Lung (tissue), 12 donors: ENCODE results near the gene KDM7A. TPM values are rescaled to one million over a fixed set of nuclear protein-coding genes. Genes with fewer than 3 reads are reported as not detected.

ENCODE experiments used
- ATAC-seq: fragments of 200-7000 bp; cut with Tn5 transposase; one replicate; pipeline ENCODE4 v1.9.1; 2020; ENCODE audit warnings: moderate number of reproducible peaks; ENCODE audit not compliant: insufficient read depth, low FRiP score
- DNase-seq, 3 donors: peaks; one replicate each; pipeline ENCODE4 v3.0.0-alpha.2; 2013 to 2017
- H3K27ac ChIP-seq, 2 donors: one replicate each; pipeline ENCODE4 v1.5.1; 2013; ENCODE audit warnings: mild to moderate bottlenecking in 2 of 2, moderate library complexity in 2 of 2, control low read depth in 1 of 2, inconsistent platforms in 1 of 2, low read depth in 1 of 2, low read length in 1 of 2
- H3K27me3 ChIP-seq, 3 donors: one replicate each; pipeline ENCODE4 v1.5.1; 2013; ENCODE audit warnings: low read length in 2 of 3; ENCODE audit not compliant: control insufficient read depth in 3 of 3, insufficient read depth in 3 of 3
- H3K36me3 ChIP-seq, 4 donors: one replicate each; pipeline ENCODE4 v1.5.1; 2013; ENCODE audit warnings: low read length in 4 of 4, mild to moderate bottlenecking in 1 of 4, moderate library complexity in 1 of 4; ENCODE audit not compliant: control insufficient read depth in 4 of 4, insufficient read depth in 4 of 4
- H3K4me1 ChIP-seq, 5 donors: one replicate each; pipeline ENCODE4 v1.5.1; 2013; ENCODE audit warnings: low read length in 5 of 5, mild to moderate bottlenecking in 2 of 5, moderate library complexity in 1 of 5; ENCODE audit not compliant: control insufficient read depth in 5 of 5, insufficient read depth in 5 of 5
- H3K4me3 ChIP-seq: one replicate; pipeline ENCODE4 v1.5.1; 2013; ENCODE audit warnings: mild to moderate bottlenecking, control low read depth, moderate library complexity
- H3K9ac ChIP-seq, 2 donors: one replicate each; pipeline ENCODE4 v1.5.1; 2013; ENCODE audit warnings: low read length in 2 of 2, control low read depth in 1 of 2; ENCODE audit not compliant: insufficient read depth in 1 of 2
- H3K9me3 ChIP-seq, 4 donors: one replicate each; pipeline ENCODE4 v1.5.1; 2013; ENCODE audit warnings: low read length in 3 of 4, mild to moderate bottlenecking in 1 of 4, moderate library complexity in 1 of 4; ENCODE audit not compliant: control insufficient read depth in 4 of 4, insufficient read depth in 3 of 4
- WGBS, 2 donors: extraction: QIAGEN DNeasy Blood & Tissue Kit; methylation state at CpG; one replicate each; pipeline ENCODE4 v1.1.7; 2013; 5-methylcytosine and 5-hydroxymethylcytosine counted together
- polyA plus RNA-seq, 2 donors: library from polyadenylated mRNA; stranded (reverse); fragments of 200-250 nt; gene quantifications; one replicate each; pipeline ENCODE4 v1.2.1, GENCODE V29; 2013
- total RNA-seq, 2 donors: library from RNA; depleted of rRNA in 1 of 2; stranded (reverse); fragments of >200 nt in 1 of 2; gene quantifications; one replicate each; pipeline ENCODE4 v1.2.1, GENCODE V29; 2014 to 2021
- TF ChIP-seq, protein P1 (sequence below): IDR thresholded peaks from 2 replicates; pipeline ENCODE4 v1.5.1; 2012; ENCODE audit warnings: mild to moderate bottlenecking; ENCODE audit errors: control extremely low read depth, extremely low read depth
- donor health status: control.
- donor health status: control.
- donor health status: Bipolar disorder and iron deficiency.
- donor health status: healthy.
- donor health status: DM: yes; HTN: yes; CAD: no.

KDM7A gene
- total and polyA plus RNA-seq, 4 donors, result 3.1 to 30.7 (median 11.6) TPM

DNA sequence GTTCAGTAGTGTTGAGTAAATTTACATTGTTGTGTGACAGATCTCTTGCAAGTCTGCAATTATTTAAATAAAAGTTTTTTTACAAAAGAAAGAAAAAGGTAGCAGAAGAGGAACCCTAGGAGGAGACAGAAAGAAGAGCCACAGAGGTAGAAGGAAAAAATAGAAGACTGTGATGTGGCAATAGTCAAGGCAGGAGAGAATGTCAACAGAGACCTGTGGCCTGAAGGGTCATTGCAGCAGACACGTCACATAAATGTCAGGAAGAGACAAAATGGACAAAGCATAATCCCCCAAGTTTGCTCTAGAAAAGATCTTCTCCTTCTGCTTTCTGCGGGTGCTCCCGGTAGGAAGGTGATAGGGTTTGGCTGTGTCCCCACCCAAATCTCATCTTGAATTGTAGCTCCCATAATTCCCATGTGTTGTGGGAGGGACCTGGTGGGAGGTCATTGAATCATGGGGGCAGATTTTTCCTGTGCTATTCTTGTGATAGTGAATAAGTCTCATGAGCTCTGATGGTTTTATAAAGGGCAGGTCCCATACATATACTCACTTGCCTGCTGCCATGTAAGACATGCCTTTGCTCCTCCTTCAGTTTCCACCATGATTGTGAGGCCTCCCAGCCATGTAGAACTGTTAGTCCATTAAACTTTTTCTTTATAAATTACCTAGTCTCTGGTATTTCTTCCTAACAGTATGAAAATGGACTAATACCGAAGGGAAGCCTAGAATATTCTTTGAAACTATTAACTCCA lies 41.1 kb upstream of the KDM7A start:
- Histone ChIP-seq H3K4me3 (no peak overlapping the region), H3K9me3 (no peaks in the 10 kb centered on the region), H3K27me3 (no peaks in the 10 kb centered on the region), H3K27ac (no peak overlapping the region), H3K9ac (no peak overlapping the region), H3K4me1 (peaks cover 0 to 7% (median 0%) of the 10 kb centered on the region in 5 donors), H3K36me3 (no peaks in the 10 kb centered on the region)
- ATAC-seq, result no peak
- TF ChIP-seq, protein P1, sequence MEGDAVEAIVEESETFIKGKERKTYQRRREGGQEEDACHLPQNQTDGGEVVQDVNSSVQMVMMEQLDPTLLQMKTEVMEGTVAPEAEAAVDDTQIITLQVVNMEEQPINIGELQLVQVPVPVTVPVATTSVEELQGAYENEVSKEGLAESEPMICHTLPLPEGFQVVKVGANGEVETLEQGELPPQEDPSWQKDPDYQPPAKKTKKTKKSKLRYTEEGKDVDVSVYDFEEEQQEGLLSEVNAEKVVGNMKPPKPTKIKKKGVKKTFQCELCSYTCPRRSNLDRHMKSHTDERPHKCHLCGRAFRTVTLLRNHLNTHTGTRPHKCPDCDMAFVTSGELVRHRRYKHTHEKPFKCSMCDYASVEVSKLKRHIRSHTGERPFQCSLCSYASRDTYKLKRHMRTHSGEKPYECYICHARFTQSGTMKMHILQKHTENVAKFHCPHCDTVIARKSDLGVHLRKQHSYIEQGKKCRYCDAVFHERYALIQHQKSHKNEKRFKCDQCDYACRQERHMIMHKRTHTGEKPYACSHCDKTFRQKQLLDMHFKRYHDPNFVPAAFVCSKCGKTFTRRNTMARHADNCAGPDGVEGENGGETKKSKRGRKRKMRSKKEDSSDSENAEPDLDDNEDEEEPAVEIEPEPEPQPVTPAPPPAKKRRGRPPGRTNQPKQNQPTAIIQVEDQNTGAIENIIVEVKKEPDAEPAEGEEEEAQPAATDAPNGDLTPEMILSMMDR, result no peak
- no peak for DNase-seq
- 88 to 93% methylated on average over 4 of the region's 4 CpGs for WGBS, 2 donors

DNA sequence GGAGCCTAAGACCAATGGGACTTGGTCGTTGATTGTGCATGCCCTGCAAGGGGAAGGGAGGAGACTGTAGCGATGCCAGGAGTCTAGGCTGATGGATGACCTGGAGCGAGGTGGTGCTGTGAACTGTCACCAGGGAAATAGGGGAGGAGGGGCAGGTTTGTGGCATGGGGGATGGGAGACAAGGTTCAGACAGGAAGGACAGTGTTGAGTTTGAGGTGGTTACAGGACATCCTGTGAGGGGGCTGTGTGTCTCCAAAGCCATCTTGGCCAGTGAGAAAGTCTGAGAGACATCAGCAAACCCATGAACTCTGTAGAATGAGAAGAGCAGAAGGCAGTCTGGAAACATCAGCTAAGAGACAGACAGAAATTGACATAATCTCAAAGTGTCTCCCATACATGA lies 38.5 kb upstream of the KDM7A start:
- ATAC-seq, result no peak
- Histone ChIP-seq H3K4me1 (peaks cover 0 to 7% (median 0%) of the 10 kb centered on the region in 5 donors), H3K9me3 (no peaks in the 10 kb centered on the region), H3K36me3 (no peaks in the 10 kb centered on the region), H3K4me3 (no peak overlapping the region), H3K9ac (no peak overlapping the region), H3K27me3 (no peaks in the 10 kb centered on the region), H3K27ac (no peak overlapping the region)
- DNase-seq, result no peak
- whole genome bisulfite sequencing, 2 donors, result 84 to 88% methylated on average over 3 of the region's 3 CpGs
- TF ChIP-seq, protein P1, result no peak

DNA sequence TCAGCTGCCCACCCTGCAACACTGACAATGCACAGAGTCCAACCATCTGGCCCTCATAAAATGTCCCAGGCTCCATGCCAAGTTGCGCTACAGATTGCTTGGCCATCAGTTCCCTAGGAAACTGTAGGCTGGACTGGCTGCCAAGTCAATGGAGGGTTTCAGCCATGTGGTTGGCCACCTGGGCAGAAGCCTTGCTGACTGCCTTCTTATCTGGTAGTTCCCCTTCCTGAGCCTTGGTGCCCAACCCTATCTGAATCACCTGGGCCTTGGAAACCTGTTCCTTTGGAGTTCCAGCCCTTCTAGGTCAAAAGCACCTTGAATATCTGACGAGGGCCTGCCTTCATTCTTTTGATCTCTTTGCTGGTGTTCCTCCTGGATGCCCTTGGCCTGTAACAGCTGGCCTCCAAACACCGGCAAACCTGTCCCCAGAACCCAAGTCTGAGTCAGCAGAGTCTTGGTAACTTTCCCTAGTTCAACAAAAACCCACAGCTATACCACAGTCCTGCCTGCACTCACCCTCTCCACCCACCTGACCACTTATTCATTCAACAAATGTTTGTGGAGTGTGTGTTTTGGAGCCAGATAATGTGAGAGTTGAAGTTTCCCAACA lies 37.4 kb upstream of the KDM7A start:
- TF ChIP-seq, protein P1, result no peak
- peak; percentile 79 to 87 (median 86) for DNase-seq

More for the DNA sequence above, 37.4 kb upstream of the KDM7A start:
- Histone ChIP-seq H3K4me3 (no peak overlapping the region), H3K27me3 (no peaks in the 10 kb centered on the region), H3K36me3 (no peaks in the 10 kb centered on the region), H3K4me1 (peaks cover 0 to 7% (median 0%) of the 10 kb centered on the region in 5 donors), H3K9ac (no peak overlapping the region), H3K27ac (peak overlapping the region in 1 of 2 donors; percentile 59), H3K9me3 (no peaks in the 10 kb centered on the region)
- WGBS, 2 donors, result 60 to 68% methylated on average over 3 of the region's 3 CpGs
- peak; percentile 79 for ATAC-seq
